ENCODE results near the gene GRIP1.

The GRIP1 gene

DNA sequence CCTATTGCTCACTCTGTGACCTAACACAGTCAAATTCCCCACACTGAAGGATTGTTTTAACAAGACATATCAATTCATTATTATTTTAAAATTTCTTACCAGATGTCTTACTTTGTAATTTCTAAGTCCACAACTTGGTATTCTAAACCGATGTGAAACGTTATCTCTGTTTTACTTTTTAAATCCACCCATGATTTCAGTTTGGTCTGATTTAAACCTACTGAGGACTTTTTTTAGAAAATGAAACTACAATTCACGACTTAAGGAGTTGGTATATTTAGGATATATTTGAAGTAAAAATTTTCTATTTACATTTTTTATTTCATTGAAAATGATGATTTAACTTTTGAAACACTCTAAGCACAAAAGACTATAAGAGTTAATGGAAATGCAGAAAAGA lies 35.1 kb upstream of the GRIP1 start:
- Histone ChIP-seq H3K4me1 (ENCODE audit: insufficient read depth, low read length) (peaks cover 7% of the 10 kb centered on the region), H2AFZ (ENCODE audit: low read depth, low read length) (no peak overlapping the region), H3K79me2 (ENCODE audit: insufficient read depth, low read length) (no peaks in the 10 kb centered on the region), H3K9ac (ENCODE audit: low read depth, low read length) (no peak overlapping the region), H4K20me1 (ENCODE audit: insufficient read depth, low read length) (no peaks in the 10 kb centered on the region), H3K27me3 (ENCODE audit: insufficient read depth, low read length, poor library complexity) (no peaks in the 10 kb centered on the region), H3K36me3 (ENCODE audit: insufficient read depth, low read length) (no peaks in the 10 kb centered on the region), H3K4me2 (ENCODE audit: insufficient read depth, low read length) (no peak overlapping the region), H3K9me3 (ENCODE audit: insufficient read depth, low read length, severe bottlenecking) (no peaks in the 10 kb centered on the region), H3K27ac (ENCODE audit: low read length) (no peak overlapping the region), H3K4me3 (ENCODE audit: low read depth in 1 of 2, low read length in 2 of 2) (no peak overlapping the region)
- no peak for ATAC-seq (ENCODE audit: insufficient read depth, low read depth)
- TF ChIP-seq, protein P1, sequence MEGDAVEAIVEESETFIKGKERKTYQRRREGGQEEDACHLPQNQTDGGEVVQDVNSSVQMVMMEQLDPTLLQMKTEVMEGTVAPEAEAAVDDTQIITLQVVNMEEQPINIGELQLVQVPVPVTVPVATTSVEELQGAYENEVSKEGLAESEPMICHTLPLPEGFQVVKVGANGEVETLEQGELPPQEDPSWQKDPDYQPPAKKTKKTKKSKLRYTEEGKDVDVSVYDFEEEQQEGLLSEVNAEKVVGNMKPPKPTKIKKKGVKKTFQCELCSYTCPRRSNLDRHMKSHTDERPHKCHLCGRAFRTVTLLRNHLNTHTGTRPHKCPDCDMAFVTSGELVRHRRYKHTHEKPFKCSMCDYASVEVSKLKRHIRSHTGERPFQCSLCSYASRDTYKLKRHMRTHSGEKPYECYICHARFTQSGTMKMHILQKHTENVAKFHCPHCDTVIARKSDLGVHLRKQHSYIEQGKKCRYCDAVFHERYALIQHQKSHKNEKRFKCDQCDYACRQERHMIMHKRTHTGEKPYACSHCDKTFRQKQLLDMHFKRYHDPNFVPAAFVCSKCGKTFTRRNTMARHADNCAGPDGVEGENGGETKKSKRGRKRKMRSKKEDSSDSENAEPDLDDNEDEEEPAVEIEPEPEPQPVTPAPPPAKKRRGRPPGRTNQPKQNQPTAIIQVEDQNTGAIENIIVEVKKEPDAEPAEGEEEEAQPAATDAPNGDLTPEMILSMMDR (IDR thresholded peaks at IDR 0.05; ENCODE audit: borderline replicate concordance, extremely low read depth, low read length, poor library complexity, severe bottlenecking) = no peak
- no peak for TF ChIP-seq EZH2 (IDR thresholded peaks at IDR 0.05; ENCODE audit: borderline replicate concordance, low read depth, low read length, severe bottlenecking)
- no peak for DNase-seq

DNA sequence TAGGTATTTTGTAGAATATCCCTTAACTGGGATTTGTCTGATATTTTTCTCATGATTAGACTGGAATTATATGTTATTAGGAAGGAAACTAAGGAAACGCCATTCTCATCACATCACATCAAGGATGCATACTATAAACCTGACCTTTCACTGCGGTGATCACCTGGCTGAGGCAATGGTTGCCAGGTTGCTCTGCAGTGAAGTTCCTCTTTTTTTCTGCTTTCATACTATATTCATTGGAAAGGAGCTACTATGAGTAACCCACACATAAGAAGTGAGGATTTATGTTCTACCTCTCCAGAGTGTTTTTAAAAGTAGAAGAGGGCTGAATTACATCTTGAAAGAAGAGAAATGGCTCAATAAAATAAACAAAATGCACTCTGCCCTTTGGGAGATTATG lies 31.0 kb upstream of the GRIP1 start:
- H3K4me1 ChIP-seq (ENCODE audit: insufficient read depth, low read length) = peaks cover 7% of the 10 kb centered on the region
- TF ChIP-seq, protein P1 (IDR thresholded peaks at IDR 0.05; ENCODE audit: borderline replicate concordance, extremely low read depth, low read length, poor library complexity, severe bottlenecking) = no peak
- no peak for TF ChIP-seq EZH2 (IDR thresholded peaks at IDR 0.05; ENCODE audit: borderline replicate concordance, low read depth, low read length, severe bottlenecking)
- no peak overlapping the region for H2AFZ ChIP-seq (ENCODE audit: low read depth, low read length)
- H3K9me3 ChIP-seq (ENCODE audit: insufficient read depth, low read length, severe bottlenecking) = no peaks in the 10 kb centered on the region
- no peaks in the 10 kb centered on the region for H3K36me3 ChIP-seq (ENCODE audit: insufficient read depth, low read length)
- DNase-seq (no peak), ATAC-seq (ENCODE audit: insufficient read depth, low read depth) (no peak)
- no peaks in the 10 kb centered on the region for H3K27me3 ChIP-seq (ENCODE audit: insufficient read depth, low read length, poor library complexity)
- no peaks in the 10 kb centered on the region for H4K20me1 ChIP-seq (ENCODE audit: insufficient read depth, low read length)
- no peaks in the 10 kb centered on the region for H3K79me2 ChIP-seq (ENCODE audit: insufficient read depth, low read length)
- no peak overlapping the region for H3K4me3 ChIP-seq (ENCODE audit: low read depth in 1 of 2, low read length in 2 of 2)
- no peak overlapping the region for H3K27ac ChIP-seq (ENCODE audit: low read length)
- no peak overlapping the region for H3K4me2 ChIP-seq (ENCODE audit: insufficient read depth, low read length)
- H3K9ac ChIP-seq (ENCODE audit: low read depth, low read length) = no peak overlapping the region

DNA sequence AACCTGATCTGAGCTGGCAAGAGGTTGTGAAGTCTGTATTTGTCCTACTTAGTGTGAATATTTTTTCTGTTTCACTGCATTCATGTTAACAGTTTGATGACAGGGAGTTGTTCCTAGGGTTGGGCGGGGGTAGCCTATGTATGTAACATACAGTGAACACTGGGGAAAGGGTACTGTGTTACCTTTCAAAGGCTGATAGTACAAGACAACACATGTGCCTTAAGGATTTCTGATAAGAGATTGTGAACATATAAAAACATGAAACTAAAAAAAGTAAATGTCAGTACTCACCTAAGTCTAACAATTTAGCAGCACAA lies 30.5 kb upstream of the GRIP1 start:
- no peaks in the 10 kb centered on the region for H3K36me3 ChIP-seq (ENCODE audit: insufficient read depth, low read length)
- DNase-seq = no peak

More for the DNA sequence above, 30.5 kb upstream of the GRIP1 start:
- TF ChIP-seq, protein P1 (IDR thresholded peaks at IDR 0.05; ENCODE audit: borderline replicate concordance, extremely low read depth, low read length, poor library complexity, severe bottlenecking) = no peak
- TF ChIP-seq EZH2 (IDR thresholded peaks at IDR 0.05; ENCODE audit: borderline replicate concordance, low read depth, low read length, severe bottlenecking) = no peak
- no peak overlapping the region for H3K4me2 ChIP-seq (ENCODE audit: insufficient read depth, low read length)
- no peaks in the 10 kb centered on the region for H3K27me3 ChIP-seq (ENCODE audit: insufficient read depth, low read length, poor library complexity)
- no peak overlapping the region for H3K9ac ChIP-seq (ENCODE audit: low read depth, low read length)
- H3K4me3 ChIP-seq (ENCODE audit: low read depth in 1 of 2, low read length in 2 of 2) = no peak overlapping the region
- H3K9me3 ChIP-seq (ENCODE audit: insufficient read depth, low read length, severe bottlenecking) = no peaks in the 10 kb centered on the region
- H4K20me1 ChIP-seq (ENCODE audit: insufficient read depth, low read length) = no peaks in the 10 kb centered on the region
- H2AFZ ChIP-seq (ENCODE audit: low read depth, low read length) = no peak overlapping the region
- no peaks in the 10 kb centered on the region for H3K79me2 ChIP-seq (ENCODE audit: insufficient read depth, low read length)
- peak; percentile 40; the same call in 2 of the 3 replicates for ATAC-seq (ENCODE audit: insufficient read depth, low read depth)
- peaks cover 9% of the 10 kb centered on the region for H3K4me1 ChIP-seq (ENCODE audit: insufficient read depth, low read length)
- no peak overlapping the region for H3K27ac ChIP-seq (ENCODE audit: low read length)

Measured in DND-41 (cell line).